ENCODE measurements around the gene FCGR1A.
"Not testable (repeated sequence)": the region's sequence is repeated elsewhere in the genome, so short reads cannot be mapped to it uniquely, and the experiment has no call there.

Gene FCGR1A

DNA sequence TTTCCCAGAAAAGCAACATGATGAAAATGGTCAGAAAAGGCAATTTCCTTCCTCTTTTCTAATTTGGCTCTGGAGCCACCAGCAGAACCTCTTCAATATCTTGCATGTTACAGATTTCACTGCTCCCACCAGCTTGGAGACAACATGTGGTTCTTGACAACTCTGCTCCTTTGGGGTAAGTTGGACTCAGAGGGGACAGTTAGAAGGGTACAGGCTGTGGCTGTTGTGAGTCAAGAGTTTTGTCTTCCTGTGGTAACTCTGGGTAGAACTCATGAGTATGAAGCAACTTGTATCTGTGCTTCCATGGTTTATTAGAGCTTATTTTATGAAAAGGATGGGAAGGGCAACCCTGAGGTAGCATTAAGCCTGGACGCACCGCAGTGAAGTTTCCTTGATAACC is at the start of gene FCGR1A:
FCGR1A (plus strand) TSS at position 95 of the 400 bp plus-strand sequence; CDS start at position 145, 50 bp downstream.
- not testable (repeated sequence) for DNase-seq

GRCh38 chr1:149732781-149733180 is 49.7 kb upstream of the FCGR1A start:
- not testable (repeated sequence) for DNase-seq

DNA sequence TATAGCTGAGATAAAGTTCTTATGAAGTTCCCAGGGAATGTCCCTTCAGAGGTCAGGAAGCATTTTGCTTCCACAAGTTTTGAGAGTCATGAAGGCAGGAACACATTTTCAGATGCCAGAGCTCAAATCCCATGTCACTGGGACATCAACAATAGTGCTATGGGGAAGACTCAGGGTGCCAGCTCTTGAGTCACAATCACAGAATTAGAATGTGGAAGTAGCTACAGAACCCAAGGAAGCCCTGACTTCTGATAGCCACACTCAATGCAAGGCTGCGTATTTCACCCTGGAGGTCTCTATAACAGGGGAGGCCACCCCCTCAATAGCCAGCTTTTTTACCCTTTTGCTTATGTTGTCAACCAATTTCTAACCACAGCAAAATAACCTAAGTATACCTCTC is 47.8 kb upstream of the FCGR1A start:
- DNase-seq, result not testable (repeated sequence)

- DNase-seq, result not testable (repeated sequence)
Observed at GRCh38 chr1:149740148-149740581, 42.3 kb upstream of the FCGR1A start.

- DNase-seq, result not testable (repeated sequence)
Observed at GRCh38 chr1:149740590-149741230, 41.8 kb upstream of the FCGR1A start.

DNA sequence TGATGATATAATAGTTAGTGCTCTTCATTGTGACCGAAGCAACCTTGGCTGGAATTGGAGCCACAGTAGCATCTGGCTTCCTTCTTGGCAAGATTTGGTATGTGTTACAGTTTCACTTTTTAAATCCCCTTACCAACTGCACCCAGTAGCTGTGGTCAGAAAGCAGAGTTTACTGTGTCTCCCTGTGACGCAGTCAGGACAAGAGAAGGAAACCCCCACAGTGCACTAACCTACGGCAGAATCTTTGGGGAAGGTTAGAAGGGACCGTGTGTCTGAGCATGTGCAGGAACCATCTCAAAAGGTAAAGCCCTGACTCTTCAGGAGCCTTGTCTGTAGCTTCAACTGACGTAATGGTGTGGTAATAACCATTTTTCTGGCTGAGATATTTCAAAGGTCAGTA is 40.6 kb upstream of the FCGR1A start:
- not testable (repeated sequence) for DNase-seq

DNA sequence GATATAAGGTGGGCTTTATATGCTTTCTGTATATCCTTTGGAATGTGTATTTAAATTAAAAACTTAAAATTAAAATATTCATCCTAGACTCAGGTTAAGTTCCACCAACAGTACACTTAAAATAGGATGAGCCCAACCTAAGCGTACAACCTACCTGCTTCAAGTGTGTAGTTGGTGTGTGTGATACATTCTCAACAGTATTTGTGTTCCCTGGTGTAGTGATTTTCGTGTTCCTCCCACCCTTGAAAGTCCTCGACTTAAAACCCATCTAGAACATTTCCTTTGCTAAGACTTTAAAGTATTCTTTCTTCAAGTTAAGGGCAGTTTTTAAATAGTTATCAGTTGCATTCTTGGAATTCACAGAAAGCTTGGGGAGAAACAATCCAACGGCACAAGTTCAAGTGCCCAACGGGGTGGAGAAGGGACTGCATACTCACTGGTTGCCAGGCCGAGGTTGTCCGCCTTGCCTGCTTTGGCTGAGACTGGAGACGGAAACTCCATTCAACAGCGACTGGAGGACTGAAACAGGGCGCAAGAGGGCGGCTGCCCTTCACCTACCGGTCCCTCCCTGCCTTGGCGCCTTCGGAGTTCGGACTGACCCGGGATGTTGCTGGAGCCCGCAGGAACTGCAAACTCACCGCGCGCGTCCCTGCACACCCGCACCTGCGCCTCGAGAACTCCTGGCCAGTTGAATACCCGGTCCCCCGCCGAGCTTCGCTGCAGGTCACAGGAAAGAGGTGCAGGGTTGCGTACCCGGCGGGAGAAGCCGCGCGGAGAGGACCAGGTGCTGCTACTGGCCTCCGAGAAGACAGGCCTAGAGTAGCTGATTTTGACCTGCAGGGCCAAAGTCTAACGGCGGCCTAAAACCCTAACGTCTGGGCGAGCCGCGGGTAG is 35.8 kb upstream of the FCGR1A start:
- not testable (repeated sequence) for DNase-seq

DNA sequence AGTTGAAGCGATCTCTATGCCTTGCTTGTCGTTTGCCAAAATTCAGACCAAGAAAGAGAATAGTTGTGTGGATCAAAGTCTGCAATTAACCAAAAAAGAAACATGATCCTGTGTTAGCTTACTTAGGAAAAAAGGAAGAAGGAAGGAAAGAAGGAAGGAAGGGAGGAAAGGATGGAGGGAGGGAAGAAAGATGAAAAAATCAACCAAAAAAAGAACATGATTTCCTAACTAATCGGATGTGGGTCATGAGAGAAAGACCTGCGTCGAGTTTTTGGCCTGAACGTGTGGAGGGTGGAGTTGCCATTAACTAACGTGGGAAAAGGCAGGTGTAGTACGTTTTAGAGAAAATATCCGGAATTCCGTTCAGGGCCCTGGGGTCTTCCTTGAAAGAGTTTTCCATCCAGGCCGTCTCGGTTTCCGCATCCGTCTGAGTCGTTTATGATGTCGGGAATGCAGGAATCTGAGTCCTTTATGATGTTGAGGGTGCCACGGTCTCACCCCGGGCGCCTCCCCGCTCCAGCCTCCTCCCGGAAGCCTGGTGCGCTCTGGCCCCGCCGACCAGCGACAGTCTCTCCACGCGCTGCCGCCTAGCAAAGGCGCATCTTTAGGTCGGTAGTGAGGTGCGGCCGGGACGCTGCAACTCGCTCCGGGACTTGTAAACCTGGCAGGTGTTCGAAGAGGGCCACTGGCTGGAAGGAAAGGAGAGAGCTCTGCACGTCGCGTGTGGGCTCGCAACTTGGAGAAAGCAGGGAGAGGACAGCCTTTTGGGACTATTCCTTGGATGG is 34.9 kb upstream of the FCGR1A start:
- DNase-seq, result not testable (repeated sequence)

GRCh38 chr1:149748144-149748500 is 34.4 kb upstream of the FCGR1A start:
- not testable (repeated sequence) for DNase-seq

- DNase-seq, result not testable (repeated sequence)
Observed at GRCh38 chr1:149750562-149750961, 31.9 kb upstream of the FCGR1A start.

DNA sequence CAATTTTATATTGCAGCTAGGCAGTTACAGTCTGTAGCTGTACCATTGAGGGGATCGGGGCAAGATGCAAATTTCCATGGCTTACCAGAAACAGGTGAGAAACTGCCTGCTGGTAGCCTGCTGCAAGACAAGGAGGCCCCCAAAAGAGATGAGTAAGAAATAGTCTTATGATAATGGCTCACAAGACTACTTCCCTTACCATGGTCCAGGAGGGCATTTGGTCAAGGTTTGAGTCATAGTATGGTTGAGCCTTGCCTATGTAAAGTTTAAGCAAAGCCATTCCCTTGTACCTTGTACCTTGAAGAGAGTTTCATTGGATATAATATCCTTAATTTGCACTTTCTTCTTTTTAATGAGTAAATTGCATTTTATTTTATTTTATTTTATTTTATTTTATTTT is 30.3 kb upstream of the FCGR1A start:
- DNase-seq, result not testable (repeated sequence)

- DNase-seq, result not testable (repeated sequence)
Observed at GRCh38 chr1:149753466-149753865, 29.0 kb upstream of the FCGR1A start.

GRCh38 chr1:149755294-149755693 is 27.2 kb upstream of the FCGR1A start:
- DNase-seq, result not testable (repeated sequence)

GRCh38 chr1:149762294-149762693 is 20.2 kb upstream of the FCGR1A start:
- DNase-seq, result not testable (repeated sequence)

DNA sequence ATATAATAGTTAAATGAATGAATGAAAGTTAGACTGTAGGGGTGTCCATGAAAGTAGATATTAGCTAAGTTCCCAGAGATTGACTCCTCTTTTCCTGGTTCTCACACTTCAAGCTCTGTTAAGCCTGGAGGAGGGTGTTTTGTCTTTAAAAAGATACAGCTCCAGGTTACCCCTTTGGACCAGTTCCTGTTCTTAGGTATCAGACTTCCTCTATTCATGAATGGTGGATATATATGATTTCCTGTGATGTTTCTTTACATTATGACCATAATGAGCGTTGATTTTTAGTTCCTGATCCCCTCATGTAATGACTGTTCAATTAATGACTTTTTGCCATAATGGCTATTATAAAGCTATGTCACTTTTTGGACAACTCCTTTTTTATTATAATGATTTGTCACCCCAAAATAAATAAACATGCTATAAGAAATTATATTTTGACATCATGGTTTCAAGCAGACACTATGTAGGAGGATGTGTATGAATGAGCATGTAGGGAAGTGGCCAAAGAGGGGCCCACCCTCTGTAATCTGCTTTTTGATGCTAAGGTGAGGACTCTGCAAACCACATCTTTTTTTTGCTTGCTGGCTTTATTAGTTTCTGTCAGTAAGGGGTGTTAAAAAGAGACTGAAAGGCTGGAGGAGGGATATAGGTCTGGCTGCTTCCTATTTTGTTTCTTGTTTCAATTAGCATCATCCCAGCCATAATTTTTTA is 18.2 kb upstream of the FCGR1A start:
- DNase-seq, result not testable (repeated sequence)

GRCh38 chr1:149766241-149766640 is 16.3 kb upstream of the FCGR1A start:
- not testable (repeated sequence) for DNase-seq

GRCh38 chr1:149769216-149769615 is 13.3 kb upstream of the FCGR1A start:
- not testable (repeated sequence) for DNase-seq

- not testable (repeated sequence) for DNase-seq
Observed at GRCh38 chr1:149770661-149771060, 11.8 kb upstream of the FCGR1A start.

GRCh38 chr1:149771653-149772425 is 10.7 kb upstream of the FCGR1A start:
- DNase-seq, result not testable (repeated sequence)

- not testable (repeated sequence) for DNase-seq
Observed at GRCh38 chr1:149775510-149776147, 6.9 kb upstream of the FCGR1A start.

DNA sequence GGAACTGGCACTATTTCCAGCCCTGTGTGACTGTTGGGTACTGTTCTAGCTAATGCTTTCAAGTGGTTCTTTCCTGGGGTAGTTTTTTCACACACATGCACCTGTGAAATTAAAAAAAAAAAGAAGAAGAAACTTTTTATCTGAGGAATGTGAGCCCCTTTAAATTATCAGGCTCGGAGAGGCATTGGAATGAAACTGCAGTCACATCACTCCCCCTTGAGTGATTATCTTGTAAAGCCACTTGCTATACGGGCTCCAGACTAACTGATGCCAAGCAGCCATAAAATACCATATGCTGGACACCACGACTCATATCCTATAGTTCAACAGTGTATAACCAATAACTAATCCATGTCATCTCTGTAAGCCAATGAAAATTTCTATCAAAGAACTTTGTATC is 5.4 kb upstream of the FCGR1A start:
- DNase-seq, result not testable (repeated sequence)
